ENCODE data around the gene AVL9. TPM values are rescaled to one million over a fixed set of nuclear protein-coding genes. Genes with fewer than 3 reads are reported as not detected.

The AVL9 gene
- total RNA-seq, 1 donor from 2014 or later: 17.7 TPM

DNA sequence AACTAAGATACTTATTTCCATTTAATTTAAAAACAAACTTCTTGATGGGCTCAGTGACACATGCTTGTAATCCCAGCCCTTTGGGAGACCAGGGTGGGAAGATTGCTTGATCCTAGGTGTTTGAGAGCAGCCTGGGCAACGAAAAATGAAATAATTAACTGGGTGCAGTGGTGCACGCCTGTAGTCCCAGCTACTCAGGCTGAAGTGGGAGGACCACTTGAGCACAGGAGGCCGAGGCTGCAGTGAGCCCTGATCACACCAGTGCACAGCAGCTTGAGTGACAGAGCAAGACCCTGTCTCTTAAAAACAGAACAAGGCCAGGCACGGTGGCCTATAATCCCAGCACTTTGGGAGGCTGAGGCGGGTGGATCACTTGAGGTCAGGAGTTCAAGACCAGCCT, 37.4 kb downstream of the AVL9 start:
- Histone ChIP-seq H3K9me3 (ENCODE audit: control insufficient read depth in 3 of 3, low read length in 3 of 3) (no peaks in the 10 kb centered on the region), H3K4me3 (ENCODE audit: low read length in 3 of 3) (no peak overlapping the region), H3K27ac (ENCODE audit: low read depth, low read length) (no peak overlapping the region), H3K4me1 (ENCODE audit: control insufficient read depth in 3 of 3, insufficient read depth in 3 of 3, low read length in 3 of 3) (peaks cover 4 to 15% (median 10%) of the 10 kb centered on the region in 3 donors), H3K27me3 (ENCODE audit: control insufficient read depth in 3 of 3, insufficient read depth in 3 of 3, low read length in 3 of 3) (no peaks in the 10 kb centered on the region), H3K36me3 (ENCODE audit: control insufficient read depth in 3 of 3, insufficient read depth in 3 of 3, low read length in 3 of 3) (no peaks in the 10 kb centered on the region), H3K9ac (ENCODE audit: low read depth in 1 of 3, low read length in 3 of 3) (no peak overlapping the region)

DNA sequence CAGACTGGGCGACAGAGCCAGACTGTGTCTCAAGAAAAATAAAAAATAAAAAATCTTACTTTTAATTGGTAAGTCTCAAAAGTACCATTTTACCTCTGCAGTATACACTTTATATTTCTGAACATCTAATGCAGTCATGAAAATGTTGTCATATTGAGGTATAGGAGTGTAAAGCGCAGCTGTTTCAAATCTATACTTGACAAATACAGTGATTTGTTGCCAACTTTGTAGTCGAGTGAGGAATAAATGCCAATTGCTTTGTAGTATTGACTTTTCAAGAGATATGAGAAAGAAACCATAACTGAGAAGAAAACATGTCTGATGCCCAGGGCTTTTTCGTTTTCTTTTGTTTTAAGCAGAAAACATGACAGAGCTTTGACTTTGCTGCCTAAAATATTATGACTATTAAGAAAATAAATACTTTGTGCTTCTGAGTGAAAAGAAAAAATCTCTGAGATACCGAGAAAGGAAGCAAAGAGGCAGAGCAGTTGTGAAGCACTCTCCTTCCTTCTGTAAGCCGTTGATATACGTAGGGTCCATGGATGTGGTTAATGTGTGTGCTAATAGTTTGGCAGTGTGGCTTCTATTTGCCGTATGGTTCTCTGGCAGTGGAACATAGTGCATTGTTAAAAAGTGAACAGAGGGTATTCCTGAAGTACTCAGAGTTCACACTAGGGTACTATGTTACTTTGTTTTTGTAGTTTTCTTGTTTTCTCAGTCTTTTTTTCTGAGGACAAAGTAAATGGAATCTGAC, 38.2 kb downstream of the AVL9 start:
- H3K4me1 ChIP-seq (ENCODE audit: control insufficient read depth in 3 of 3, insufficient read depth in 3 of 3, low read length in 3 of 3): peaks cover 4 to 15% (median 10%) of the 10 kb centered on the region in 3 donors
- H3K9ac ChIP-seq (ENCODE audit: low read depth in 1 of 3, low read length in 3 of 3): no peak overlapping the region
- H3K27me3 ChIP-seq (ENCODE audit: control insufficient read depth in 3 of 3, insufficient read depth in 3 of 3, low read length in 3 of 3): no peaks in the 10 kb centered on the region
- no peaks in the 10 kb centered on the region for H3K36me3 ChIP-seq (ENCODE audit: control insufficient read depth in 3 of 3, insufficient read depth in 3 of 3, low read length in 3 of 3)
- no peaks in the 10 kb centered on the region for H3K9me3 ChIP-seq (ENCODE audit: control insufficient read depth in 3 of 3, low read length in 3 of 3)
- H3K27ac ChIP-seq (ENCODE audit: low read depth, low read length): no peak overlapping the region
- no peak overlapping the region for H3K4me3 ChIP-seq (ENCODE audit: low read length in 3 of 3)

DNA sequence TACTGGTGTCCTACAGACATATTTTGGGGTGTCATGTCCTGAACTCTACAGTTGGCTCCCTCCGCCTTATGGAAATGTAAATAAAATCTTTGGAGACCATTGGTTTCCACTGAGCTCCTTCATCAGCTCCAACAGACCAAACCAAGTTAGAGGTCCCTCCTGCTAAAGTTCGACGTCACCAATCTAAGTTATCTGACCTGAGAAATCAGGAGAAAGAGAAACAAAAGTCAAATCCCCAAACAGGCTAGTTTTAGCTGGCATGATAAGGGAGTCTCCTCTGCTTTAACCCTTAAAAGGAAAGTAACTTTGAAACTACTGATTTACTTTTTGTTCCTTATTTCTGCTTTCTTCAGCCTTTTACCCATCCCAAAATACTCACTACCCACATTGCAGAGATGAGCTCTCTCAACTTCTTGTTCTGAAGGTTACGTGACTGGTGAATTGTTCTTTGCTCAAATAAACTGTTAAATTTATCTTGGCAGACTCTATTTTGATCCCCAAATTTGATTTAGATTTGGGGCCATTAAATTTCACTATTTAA, 39.9 kb downstream of the AVL9 start:
- Histone ChIP-seq H3K4me3 (ENCODE audit: low read length in 3 of 3) (no peak overlapping the region), H3K9ac (ENCODE audit: low read depth in 1 of 3, low read length in 3 of 3) (no peak overlapping the region), H3K27ac (ENCODE audit: low read depth, low read length) (no peak overlapping the region), H3K4me1 (ENCODE audit: control insufficient read depth in 3 of 3, insufficient read depth in 3 of 3, low read length in 3 of 3) (peaks cover 4 to 15% (median 10%) of the 10 kb centered on the region in 3 donors), H3K27me3 (ENCODE audit: control insufficient read depth in 3 of 3, insufficient read depth in 3 of 3, low read length in 3 of 3) (no peaks in the 10 kb centered on the region), H3K9me3 (ENCODE audit: control insufficient read depth in 3 of 3, low read length in 3 of 3) (no peaks in the 10 kb centered on the region), H3K36me3 (ENCODE audit: control insufficient read depth in 3 of 3, insufficient read depth in 3 of 3, low read length in 3 of 3) (no peaks in the 10 kb centered on the region)

- no peak overlapping the region for H3K9ac ChIP-seq (ENCODE audit: low read depth in 1 of 3, low read length in 3 of 3)
- H3K4me3 ChIP-seq (ENCODE audit: low read length in 3 of 3): no peak overlapping the region
- H3K9me3 ChIP-seq (ENCODE audit: control insufficient read depth in 3 of 3, low read length in 3 of 3): no peaks in the 10 kb centered on the region
- no peak overlapping the region for H3K27ac ChIP-seq (ENCODE audit: low read depth, low read length)
- H3K27me3 ChIP-seq (ENCODE audit: control insufficient read depth in 3 of 3, insufficient read depth in 3 of 3, low read length in 3 of 3): no peaks in the 10 kb centered on the region
- peaks cover 4 to 15% (median 10%) of the 10 kb centered on the region in 3 donors for H3K4me1 ChIP-seq (ENCODE audit: control insufficient read depth in 3 of 3, insufficient read depth in 3 of 3, low read length in 3 of 3)
- H3K36me3 ChIP-seq (ENCODE audit: control insufficient read depth in 3 of 3, insufficient read depth in 3 of 3, low read length in 3 of 3): no peaks in the 10 kb centered on the region
Observed at GRCh38 chr7:32536016-32536415, 40.7 kb downstream of the AVL9 start.

DNA sequence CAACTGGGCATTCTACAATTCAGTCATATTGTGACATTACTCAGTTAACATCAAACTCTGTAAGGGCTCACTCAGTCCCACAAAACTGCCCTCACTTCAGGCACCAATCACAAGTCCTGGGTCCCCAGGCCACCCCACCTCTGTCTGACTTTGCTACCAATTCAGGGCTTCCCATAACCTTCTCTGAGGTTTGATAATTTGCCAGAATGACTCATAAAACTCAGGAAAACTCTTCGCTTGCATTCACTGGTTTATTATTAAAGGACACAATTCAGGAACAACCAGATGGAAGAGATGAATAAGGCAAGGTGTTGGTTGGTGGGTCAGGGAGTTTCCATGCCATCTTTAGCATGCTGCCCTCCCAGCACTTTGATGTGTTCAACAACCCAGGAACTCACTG, 41.3 kb downstream of the AVL9 start:
- Histone ChIP-seq H3K9ac (ENCODE audit: low read depth in 1 of 3, low read length in 3 of 3) (no peak overlapping the region), H3K36me3 (ENCODE audit: control insufficient read depth in 3 of 3, insufficient read depth in 3 of 3, low read length in 3 of 3) (no peaks in the 10 kb centered on the region), H3K4me1 (ENCODE audit: control insufficient read depth in 3 of 3, insufficient read depth in 3 of 3, low read length in 3 of 3) (peaks cover 4 to 12% (median 7%) of the 10 kb centered on the region in 3 donors), H3K9me3 (ENCODE audit: control insufficient read depth in 3 of 3, low read length in 3 of 3) (no peaks in the 10 kb centered on the region), H3K27ac (ENCODE audit: low read depth, low read length) (no peak overlapping the region), H3K27me3 (ENCODE audit: control insufficient read depth in 3 of 3, insufficient read depth in 3 of 3, low read length in 3 of 3) (no peaks in the 10 kb centered on the region), H3K4me3 (ENCODE audit: low read length in 3 of 3) (no peak overlapping the region)

GRCh38 chr7:32537760-32538159, 42.5 kb downstream of the AVL9 start:
- H3K27me3 ChIP-seq (ENCODE audit: control insufficient read depth in 3 of 3, insufficient read depth in 3 of 3, low read length in 3 of 3): no peaks in the 10 kb centered on the region
- H3K9me3 ChIP-seq (ENCODE audit: control insufficient read depth in 3 of 3, low read length in 3 of 3): no peaks in the 10 kb centered on the region
- H3K36me3 ChIP-seq (ENCODE audit: control insufficient read depth in 3 of 3, insufficient read depth in 3 of 3, low read length in 3 of 3): no peaks in the 10 kb centered on the region
- no peak overlapping the region for H3K9ac ChIP-seq (ENCODE audit: low read depth in 1 of 3, low read length in 3 of 3)
- no peak overlapping the region for H3K27ac ChIP-seq (ENCODE audit: low read depth, low read length)
- peaks cover 0 to 5% (median 0%) of the 10 kb centered on the region in 3 donors for H3K4me1 ChIP-seq (ENCODE audit: control insufficient read depth in 3 of 3, insufficient read depth in 3 of 3, low read length in 3 of 3)
- H3K4me3 ChIP-seq (ENCODE audit: low read length in 3 of 3): no peak overlapping the region

GRCh38 chr7:32539366-32539765, 44.1 kb downstream of the AVL9 start:
- Histone ChIP-seq H3K27ac (ENCODE audit: low read depth, low read length) (no peak overlapping the region), H3K27me3 (ENCODE audit: control insufficient read depth in 3 of 3, insufficient read depth in 3 of 3, low read length in 3 of 3) (no peaks in the 10 kb centered on the region), H3K9me3 (ENCODE audit: control insufficient read depth in 3 of 3, low read length in 3 of 3) (no peaks in the 10 kb centered on the region), H3K4me3 (ENCODE audit: low read length in 3 of 3) (no peak overlapping the region), H3K36me3 (ENCODE audit: control insufficient read depth in 3 of 3, insufficient read depth in 3 of 3, low read length in 3 of 3) (peaks cover 0 to 11% (median 4%) of the 10 kb centered on the region in 3 donors), H3K4me1 (ENCODE audit: control insufficient read depth in 3 of 3, insufficient read depth in 3 of 3, low read length in 3 of 3) (peaks cover 0 to 5% (median 0%) of the 10 kb centered on the region in 3 donors), H3K9ac (ENCODE audit: low read depth in 1 of 3, low read length in 3 of 3) (no peak overlapping the region)

DNA sequence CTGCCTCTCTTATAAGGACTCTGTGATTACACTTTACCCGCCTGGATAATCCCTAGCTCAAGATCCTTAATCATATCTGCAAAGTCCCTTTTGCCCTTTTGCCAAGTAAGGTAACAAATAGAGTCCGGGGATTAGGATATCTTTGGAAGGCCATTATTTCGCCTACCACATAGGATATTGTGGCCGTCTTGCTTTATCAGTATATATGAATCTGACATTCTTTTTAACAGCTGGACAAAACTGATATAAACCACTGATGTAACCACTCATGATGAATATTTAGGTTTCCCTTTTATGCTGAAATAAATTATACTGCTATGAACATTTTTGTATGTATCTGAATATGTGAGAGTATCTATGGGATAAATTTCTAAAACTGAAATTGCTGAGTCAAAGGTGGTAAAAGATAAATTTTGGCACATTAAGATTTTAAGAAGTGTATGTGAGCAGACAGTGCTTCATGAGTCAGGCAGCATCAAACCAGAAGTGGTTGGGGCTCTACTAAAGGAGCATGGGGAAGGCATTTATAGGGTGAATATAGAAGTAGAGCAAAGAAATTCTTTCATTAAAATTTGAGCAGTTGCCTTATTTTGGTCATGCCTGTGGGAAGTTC, 44.7 kb downstream of the AVL9 start:
- H3K27me3 ChIP-seq (ENCODE audit: control insufficient read depth in 3 of 3, insufficient read depth in 3 of 3, low read length in 3 of 3): no peaks in the 10 kb centered on the region
- peaks cover 0 to 18% (median 4%) of the 10 kb centered on the region in 3 donors for H3K36me3 ChIP-seq (ENCODE audit: control insufficient read depth in 3 of 3, insufficient read depth in 3 of 3, low read length in 3 of 3)

GRCh38 chr7:32542595-32542994, 47.3 kb downstream of the AVL9 start:
- no peak overlapping the region for H3K9ac ChIP-seq (ENCODE audit: low read depth in 1 of 3, low read length in 3 of 3)
- H3K27me3 ChIP-seq (ENCODE audit: control insufficient read depth in 3 of 3, insufficient read depth in 3 of 3, low read length in 3 of 3): no peaks in the 10 kb centered on the region
- H3K36me3 ChIP-seq (ENCODE audit: control insufficient read depth in 3 of 3, insufficient read depth in 3 of 3, low read length in 3 of 3): peaks cover 2 to 21% (median 4%) of the 10 kb centered on the region in 3 donors
- no peak overlapping the region for H3K27ac ChIP-seq (ENCODE audit: low read depth, low read length)
- H3K4me3 ChIP-seq (ENCODE audit: low read length in 3 of 3): no peak overlapping the region
- no peaks in the 10 kb centered on the region for H3K9me3 ChIP-seq (ENCODE audit: control insufficient read depth in 3 of 3, low read length in 3 of 3)
- no peaks in the 10 kb centered on the region for H3K4me1 ChIP-seq (ENCODE audit: control insufficient read depth in 3 of 3, insufficient read depth in 3 of 3, low read length in 3 of 3)

More for the DNA sequence above, 44.7 kb downstream of the AVL9 start:
- Histone ChIP-seq H3K9ac (ENCODE audit: low read depth in 1 of 3, low read length in 3 of 3) (no peak overlapping the region), H3K9me3 (ENCODE audit: control insufficient read depth in 3 of 3, low read length in 3 of 3) (no peaks in the 10 kb centered on the region), H3K27ac (ENCODE audit: low read depth, low read length) (no peak overlapping the region), H3K4me3 (ENCODE audit: low read length in 3 of 3) (no peak overlapping the region), H3K4me1 (ENCODE audit: control insufficient read depth in 3 of 3, insufficient read depth in 3 of 3, low read length in 3 of 3) (peaks cover 0 to 5% (median 0%) of the 10 kb centered on the region in 3 donors)

- H3K4me1 ChIP-seq (ENCODE audit: control insufficient read depth in 3 of 3, insufficient read depth in 3 of 3, low read length in 3 of 3): no peaks in the 10 kb centered on the region
- peaks cover 13 to 42% (median 20%) of the 10 kb centered on the region in 3 donors for H3K36me3 ChIP-seq (ENCODE audit: control insufficient read depth in 3 of 3, insufficient read depth in 3 of 3, low read length in 3 of 3)
- H3K27ac ChIP-seq (ENCODE audit: low read depth, low read length): no peak overlapping the region
- no peak overlapping the region for H3K9ac ChIP-seq (ENCODE audit: low read depth in 1 of 3, low read length in 3 of 3)
- H3K4me3 ChIP-seq (ENCODE audit: low read length in 3 of 3): no peak overlapping the region
- no peaks in the 10 kb centered on the region for H3K9me3 ChIP-seq (ENCODE audit: control insufficient read depth in 3 of 3, low read length in 3 of 3)
- no peaks in the 10 kb centered on the region for H3K27me3 ChIP-seq (ENCODE audit: control insufficient read depth in 3 of 3, insufficient read depth in 3 of 3, low read length in 3 of 3)
Observed at GRCh38 chr7:32559480-32559879, 64.2 kb downstream of the AVL9 start.
